AG09319 (cell line): ENCODE measurements around the gene ITGA6.
A peak's percentile ranks its signal among the peaks of the same experiment; 100 is the strongest.

Experiments
- DNase-seq: peaks from one replicate; pipeline ENCODE4 v3.0.0-alpha.2; 2010; ENCODE audit warnings: low read depth; ENCODE audit errors: extremely low read depth
- TF ChIP-seq, protein P1 (sequence below): IDR thresholded peaks from 2 replicates; pipeline ENCODE4 v1.5.1; 2011; ENCODE audit warnings: low read depth, mild to moderate bottlenecking, inconsistent platforms, low read length, moderate library complexity

ITGA6 gene

DNA sequence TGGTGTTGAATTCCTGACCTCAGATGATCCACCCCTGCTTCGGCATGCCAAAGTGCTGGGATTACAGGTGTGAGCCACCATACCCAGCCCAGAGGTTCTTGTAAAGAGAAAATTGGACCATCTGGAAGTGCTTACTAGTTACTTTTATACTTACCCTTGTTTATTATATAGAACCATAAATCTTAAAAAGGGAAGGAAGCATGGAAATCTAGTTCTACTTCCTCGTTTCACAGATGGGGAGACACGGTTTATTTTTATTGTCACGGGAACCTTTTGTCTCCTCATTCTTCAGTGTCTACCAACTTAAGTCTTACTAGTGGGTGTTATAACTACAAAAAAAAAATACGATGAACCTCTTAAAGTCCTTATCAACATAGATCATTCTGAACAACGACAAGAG is 82.7 kb downstream of the ITGA6 start:
- TF ChIP-seq, protein P1, sequence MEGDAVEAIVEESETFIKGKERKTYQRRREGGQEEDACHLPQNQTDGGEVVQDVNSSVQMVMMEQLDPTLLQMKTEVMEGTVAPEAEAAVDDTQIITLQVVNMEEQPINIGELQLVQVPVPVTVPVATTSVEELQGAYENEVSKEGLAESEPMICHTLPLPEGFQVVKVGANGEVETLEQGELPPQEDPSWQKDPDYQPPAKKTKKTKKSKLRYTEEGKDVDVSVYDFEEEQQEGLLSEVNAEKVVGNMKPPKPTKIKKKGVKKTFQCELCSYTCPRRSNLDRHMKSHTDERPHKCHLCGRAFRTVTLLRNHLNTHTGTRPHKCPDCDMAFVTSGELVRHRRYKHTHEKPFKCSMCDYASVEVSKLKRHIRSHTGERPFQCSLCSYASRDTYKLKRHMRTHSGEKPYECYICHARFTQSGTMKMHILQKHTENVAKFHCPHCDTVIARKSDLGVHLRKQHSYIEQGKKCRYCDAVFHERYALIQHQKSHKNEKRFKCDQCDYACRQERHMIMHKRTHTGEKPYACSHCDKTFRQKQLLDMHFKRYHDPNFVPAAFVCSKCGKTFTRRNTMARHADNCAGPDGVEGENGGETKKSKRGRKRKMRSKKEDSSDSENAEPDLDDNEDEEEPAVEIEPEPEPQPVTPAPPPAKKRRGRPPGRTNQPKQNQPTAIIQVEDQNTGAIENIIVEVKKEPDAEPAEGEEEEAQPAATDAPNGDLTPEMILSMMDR: no peak
- DNase-seq: no peak

- DNase-seq: no peak
- TF ChIP-seq, protein P1: no peak
These were observed 83.2 kb downstream of the ITGA6 start for GRCh38 chr2:172510548-172510947.

DNA sequence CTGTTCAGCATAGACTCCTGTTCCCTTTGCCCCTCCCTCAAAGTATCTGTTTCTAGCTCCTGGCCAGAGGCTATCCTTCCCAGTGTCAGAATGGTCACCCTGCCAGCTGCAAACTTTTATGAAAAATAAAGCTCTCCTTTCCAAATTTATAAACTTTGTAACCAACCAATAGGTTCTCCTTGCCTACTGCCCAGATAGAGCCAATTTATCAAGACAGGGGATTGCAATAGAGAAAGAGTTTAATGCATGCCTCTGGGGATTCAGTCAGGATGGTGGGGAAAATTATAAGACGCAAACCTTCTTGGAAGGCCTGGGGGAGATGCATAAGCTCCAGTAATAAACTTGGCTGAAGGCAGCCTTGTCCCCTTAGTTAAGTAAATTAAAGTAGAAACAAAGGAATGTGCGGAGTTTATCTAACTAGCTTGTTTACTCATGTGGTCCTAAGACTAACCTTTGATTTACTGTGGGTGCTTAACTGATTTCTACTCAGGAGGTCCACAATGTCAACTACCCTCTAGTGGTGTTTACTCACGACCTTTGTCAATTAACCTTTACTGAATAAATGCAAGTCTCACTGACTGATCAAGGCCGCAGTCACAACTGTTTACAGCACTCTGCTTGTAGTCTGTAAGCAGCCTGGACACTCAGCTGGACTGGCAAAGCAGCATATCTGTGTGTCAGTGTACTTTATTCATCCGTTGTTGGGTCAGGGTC is 85.6 kb downstream of the ITGA6 start:
- TF ChIP-seq, protein P1: no peak
- no peak for DNase-seq

DNA sequence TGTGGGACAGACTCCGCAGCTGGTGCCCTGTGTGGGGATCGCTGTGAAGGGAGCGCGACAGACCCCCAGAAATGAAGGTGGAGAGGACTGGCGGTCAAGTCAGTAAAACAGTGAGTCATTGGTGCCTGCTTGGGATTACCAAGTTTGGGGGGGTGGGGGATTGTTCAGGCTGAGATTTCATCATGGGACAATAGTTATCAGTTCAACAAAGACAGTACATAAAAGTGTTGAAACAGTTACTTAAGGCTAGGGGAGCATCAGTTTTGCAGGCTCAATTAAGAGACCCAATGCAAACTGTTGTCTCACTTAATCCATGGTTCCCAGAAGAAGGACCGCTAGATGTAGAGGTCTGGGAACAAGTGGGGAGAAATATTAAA is 86.1 kb downstream of the ITGA6 start:
- no peak for DNase-seq
- TF ChIP-seq, protein P1: no peak

DNA sequence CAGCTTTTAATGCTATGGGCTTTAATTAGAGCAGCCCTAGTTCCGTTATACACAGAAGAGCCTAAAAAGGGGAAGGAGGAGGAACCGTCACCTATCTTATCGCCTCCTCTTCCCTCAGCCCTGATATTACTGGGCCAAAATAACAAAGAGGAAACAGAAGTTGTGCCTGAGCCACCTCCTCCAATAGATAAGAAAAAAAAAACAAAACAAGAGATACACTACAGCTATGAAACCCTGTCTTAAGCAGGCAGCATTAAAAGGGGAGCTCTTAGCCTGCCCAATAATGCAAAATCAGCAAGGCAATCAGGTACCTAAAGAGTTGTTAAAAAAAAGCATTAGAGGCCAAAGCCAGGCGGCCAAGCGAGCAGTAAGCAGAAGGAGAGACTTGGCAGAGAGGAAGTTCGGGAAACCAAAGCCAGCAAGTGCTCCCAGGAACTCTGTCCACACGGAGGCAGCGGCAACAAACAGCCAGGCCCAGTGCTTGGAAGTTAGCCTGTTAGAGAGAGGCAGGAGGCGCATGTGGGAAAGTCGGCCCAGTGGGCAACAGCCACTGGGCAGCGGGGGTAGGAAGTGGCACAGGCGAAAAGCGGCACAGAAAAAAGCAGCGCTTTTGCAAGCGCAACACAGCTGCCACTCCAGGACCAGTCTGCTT is 86.7 kb downstream of the ITGA6 start:
- TF ChIP-seq, protein P1: no peak
- no peak for DNase-seq

GRCh38 chr2:172516299-172516698 is 88.9 kb downstream of the ITGA6 start:
- peak; percentile 28 for DNase-seq
- TF ChIP-seq, protein P1: no peak

DNA sequence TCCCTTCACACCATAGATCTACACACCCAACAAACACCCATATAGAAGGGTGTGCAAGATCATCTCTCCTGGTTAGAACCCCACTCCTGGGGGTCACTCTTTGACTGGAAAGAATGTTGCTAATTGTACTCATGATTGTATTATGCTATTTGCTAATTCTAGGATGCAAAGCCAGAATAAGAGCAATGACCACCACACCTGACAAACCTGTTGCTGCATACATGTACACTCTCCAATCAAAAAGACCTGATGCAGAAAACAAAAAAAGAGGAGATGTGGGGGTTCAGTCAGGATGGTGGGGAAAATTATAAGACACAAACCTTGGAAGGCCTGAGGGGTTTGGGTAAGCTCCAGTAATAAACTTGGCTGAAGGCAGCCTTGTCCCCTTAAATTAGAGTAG is 91.6 kb downstream of the ITGA6 start:
- TF ChIP-seq, protein P1: no peak
- DNase-seq: no peak
